Activated gamma-delta T cell treated with Interleukin-2 at 50 U/mL for 16 hours (primary cell): ENCODE results near the gene ARHGAP9.
"Not testable (repeated sequence)": the region's sequence is repeated elsewhere in the genome, so short reads cannot be mapped to it uniquely, and the experiment has no call there.

ENCODE experiments used
- DNase-seq: peaks from one replicate; pipeline ENCODE4 v3.0.0-alpha.2; 2020

ARHGAP9 gene

DNA sequence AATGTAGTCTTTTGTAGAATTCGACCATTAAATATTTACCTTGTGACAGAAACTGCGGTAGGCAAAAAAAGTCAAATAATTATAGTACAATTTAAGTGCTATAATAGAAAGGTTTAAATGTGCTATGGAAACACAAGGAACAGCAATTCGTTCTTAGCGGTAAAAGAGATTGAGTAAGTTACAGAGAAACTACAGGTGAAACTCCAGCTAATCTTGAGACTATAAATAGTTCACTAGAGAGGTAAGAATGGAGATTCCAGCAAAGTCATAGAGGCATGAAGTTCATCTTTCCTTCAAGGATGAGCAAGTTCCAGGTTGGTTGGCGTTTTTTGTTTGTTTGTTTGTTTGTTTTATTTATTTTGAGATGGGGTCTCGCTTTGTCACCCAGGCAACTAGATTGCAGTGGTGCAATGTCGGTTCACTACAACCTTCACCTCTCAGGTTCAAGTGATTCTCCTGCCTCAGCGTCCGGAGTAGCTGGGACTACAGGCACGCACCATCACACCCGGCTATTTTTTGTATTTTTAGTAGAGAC is 47.9 kb downstream of the ARHGAP9 start:
- no peak for DNase-seq

DNA sequence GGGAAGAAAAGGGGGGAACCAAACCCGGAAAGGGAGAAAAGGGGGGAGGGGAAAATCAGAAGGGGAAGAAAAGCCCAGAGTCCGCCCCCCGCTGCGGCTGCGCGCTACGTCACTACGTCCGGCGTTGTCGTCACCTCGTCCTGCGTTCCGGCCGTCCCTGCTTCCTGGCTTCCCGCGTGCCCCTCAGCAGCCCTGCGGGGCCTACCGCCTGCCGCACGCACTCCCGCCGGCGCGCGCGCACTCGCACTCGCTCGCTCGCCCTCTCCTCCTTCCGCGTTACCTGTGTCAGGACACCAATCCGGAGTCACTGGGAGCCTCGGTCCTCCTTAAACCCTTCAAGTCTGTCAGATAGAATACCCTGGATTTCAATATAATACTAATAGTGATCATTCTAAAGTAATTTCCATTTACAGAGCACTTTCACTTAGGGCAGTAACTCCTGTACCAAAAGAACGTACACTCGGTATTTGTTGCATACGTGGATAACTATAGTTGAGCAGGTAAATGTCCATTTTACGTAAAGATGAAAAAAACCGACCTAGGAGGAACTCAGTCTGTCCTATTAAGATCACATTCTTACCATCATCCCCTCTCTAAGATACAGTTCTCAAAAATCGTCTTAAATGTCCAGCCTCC is 48.6 kb downstream of the ARHGAP9 start, which contains the start of gene R3HDM2:
Gene R3HDM2, minus strand, starts transcription at position 113 of the 636 bp plus-strand sequence. CDS start 120,615 bp downstream, outside the sequence.
- DNase-seq = peak; percentile 92

DNA sequence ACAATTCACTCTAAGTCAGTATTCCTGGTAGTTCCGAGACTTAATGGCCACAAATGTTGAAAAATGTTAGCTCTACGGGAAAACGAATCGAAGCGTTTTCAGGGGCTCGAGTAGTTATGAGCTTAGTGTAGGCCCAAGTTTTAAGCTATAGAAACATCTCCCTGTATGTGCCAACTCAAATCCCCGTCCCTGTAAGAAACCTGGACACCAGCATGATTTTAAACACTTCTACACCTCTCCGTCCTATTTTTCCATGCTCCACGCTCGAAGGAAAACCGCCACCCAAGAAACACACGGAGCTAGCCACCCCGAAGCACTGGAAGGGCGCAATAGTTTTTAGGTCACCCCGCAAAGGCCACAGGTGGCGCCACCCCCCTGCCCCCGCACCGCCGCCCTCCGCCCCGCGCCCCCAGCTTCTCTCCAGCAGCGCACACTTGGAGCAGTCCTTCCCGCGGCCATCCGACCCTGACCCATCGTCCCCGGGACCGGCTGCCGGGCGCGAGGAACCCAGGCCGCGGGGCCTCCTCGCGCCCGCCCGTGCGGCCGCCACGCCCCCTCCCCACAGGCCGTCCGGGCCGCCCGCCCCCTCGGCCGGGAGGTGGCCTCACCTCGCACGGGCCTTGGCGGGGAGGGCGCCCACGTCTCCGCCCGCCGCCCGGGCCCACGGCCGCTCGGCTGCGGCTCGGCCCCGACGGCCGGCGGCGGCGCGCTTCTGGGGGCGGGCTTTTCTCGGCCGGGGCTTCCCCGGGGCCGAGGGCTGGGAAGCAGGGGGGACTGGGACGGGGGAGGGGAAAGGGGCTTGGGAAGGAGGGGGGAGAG is 49.3 kb downstream of the ARHGAP9 start:
- peak; percentile 38 for DNase-seq

DNA sequence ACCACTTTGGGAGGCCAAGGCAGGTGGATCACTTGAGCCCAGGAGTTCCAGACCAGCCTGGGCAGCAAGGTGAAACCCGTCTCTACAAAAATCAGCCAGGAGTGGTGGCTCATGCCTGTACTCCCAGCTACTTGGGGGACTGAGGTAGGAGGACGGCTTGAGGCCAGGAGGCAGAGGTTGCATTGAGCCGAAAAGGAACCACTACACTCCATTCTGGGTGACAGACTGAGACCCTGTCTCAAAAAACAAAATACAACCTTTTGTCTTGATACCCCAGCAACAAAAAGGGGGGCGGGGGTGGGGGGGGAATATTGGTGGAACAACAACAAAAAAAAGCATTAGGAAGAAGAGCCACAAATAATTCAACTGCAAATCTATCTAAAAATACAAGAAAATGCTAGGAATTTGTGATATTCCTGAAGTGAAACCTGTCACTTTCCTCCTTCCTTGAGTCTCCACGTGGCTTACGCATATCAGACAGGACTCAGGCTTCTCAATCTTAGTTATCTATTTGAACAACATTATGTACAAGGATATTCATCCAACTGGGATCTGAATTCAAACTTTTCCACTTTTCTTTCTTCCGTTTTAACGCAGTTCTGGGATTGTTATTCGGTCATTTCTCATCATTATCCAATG is 50.1 kb downstream of the ARHGAP9 start:
- no peak for DNase-seq

DNA sequence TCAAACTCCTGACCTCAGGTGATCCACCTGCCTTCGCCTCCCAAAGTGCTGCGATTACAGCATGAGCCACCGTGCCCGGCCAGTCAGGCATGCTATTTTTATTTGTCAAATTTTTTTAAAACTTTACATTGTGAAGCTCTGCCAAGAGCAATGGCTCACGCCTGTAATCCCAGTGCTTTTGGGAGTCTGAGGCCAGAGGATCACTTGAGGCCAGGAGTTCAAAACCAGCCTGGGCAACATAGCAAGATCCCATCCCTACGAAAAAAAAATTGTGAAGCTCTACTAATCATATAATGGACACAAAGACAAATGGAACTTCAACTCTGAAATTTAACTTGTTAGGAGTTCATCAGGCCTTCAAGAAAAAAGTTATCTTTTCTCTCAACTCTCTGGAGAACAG is 50.7 kb downstream of the ARHGAP9 start:
- no peak for DNase-seq

DNA sequence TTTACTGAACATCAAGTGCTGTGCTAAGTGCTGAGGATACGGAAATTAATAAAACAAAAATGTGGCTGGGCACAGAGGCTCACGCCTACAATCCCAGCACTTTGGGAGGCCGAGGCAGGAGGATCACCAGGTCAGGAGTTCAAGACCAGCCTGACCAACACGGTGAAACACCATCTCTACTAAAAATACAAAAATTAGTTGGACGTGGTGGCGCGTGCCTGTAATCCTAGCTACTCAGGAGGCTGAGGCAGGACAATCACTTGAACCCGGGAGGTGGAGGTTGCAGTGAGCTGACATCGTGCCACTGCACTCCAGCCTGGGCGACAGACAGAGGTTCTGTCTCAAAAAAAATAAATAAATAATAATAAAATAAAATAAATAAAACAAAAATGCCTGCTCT is 52.7 kb downstream of the ARHGAP9 start:
- DNase-seq = not testable (repeated sequence)
